ENCODE measurements around the gene SPAST. TPM values are rescaled to one million over a fixed set of nuclear protein-coding genes. Genes with fewer than 3 reads are reported as not detected.

Gene SPAST
- total RNA-seq, 1 experiment from 2014 or later: 32.8 TPM

GRCh38 chr2:32192418-32192817 lies 129.1 kb downstream of the SPAST start:
- Histone ChIP-seq H3K27me3 (ENCODE audit: insufficient read depth, low read length) (no peaks in the 10 kb centered on the region), H2BK5ac (ENCODE audit: insufficient read length, low read length) (no peak overlapping the region), H2AFZ (ENCODE audit: low read length) (no peak overlapping the region), H2BK12ac (ENCODE audit: insufficient read length, low read depth, low read length) (no peak overlapping the region), H4K8ac (replicated peaks; ENCODE audit: insufficient read length, low read depth, low read length) (no peak overlapping the region), H3K14ac (ENCODE audit: insufficient read depth, low read length) (no peak overlapping the region), H3K4ac (ENCODE audit: low read depth, low read length) (no peak overlapping the region), H4K91ac (ENCODE audit: insufficient read length, low read depth, low read length) (no peak overlapping the region), H2AK5ac (ENCODE audit: insufficient read length, low read length) (no peak overlapping the region), H3T11ph (ENCODE audit: low read length) (no peak overlapping the region), H3K27ac (ENCODE audit: insufficient read length, low read depth, low read length) (no peak overlapping the region), H3K79me1 (ENCODE audit: insufficient read depth, low read depth, low read length, poor library complexity, severe bottlenecking) (no peaks in the 10 kb centered on the region), H2BK20ac (ENCODE audit: low read depth, low read length, poor library complexity, severe bottlenecking) (no peak overlapping the region), H3K9me3 (ENCODE audit: control insufficient read depth, low read depth, low read length) (no peaks in the 10 kb centered on the region), H3K23ac (ENCODE audit: insufficient read length, low read depth, low read length) (no peak overlapping the region), H3K56ac (ENCODE audit: insufficient read length, low read depth, low read length) (no peak overlapping the region), H2BK120ac (ENCODE audit: low read depth, low read length, poor library complexity, severe bottlenecking) (no peak overlapping the region), H4K20me1 (ENCODE audit: control insufficient read depth, insufficient read depth, insufficient read length) (no peaks in the 10 kb centered on the region), H3K23me2 (ENCODE audit: insufficient read length, low read depth, low read length, poor library complexity, severe bottlenecking) (no peaks in the 10 kb centered on the region), H3K79me2 (ENCODE audit: insufficient read depth, low read length) (no peaks in the 10 kb centered on the region), H3K9ac (ENCODE audit: extremely low read depth, insufficient read length, low read length) (no peak overlapping the region), H3K4me1 (ENCODE audit: insufficient read depth, low read length) (no peaks in the 10 kb centered on the region), H2BK15ac (ENCODE audit: low read depth, low read length) (no peak overlapping the region), H3K18ac (ENCODE audit: insufficient read length, low read depth, low read length) (no peak overlapping the region), H4K5ac (ENCODE audit: insufficient read length, low read depth, low read length) (no peak overlapping the region), H3K4me2 (ENCODE audit: insufficient read depth, insufficient read length, low read length) (no peak overlapping the region)
- DNase-seq: no peak
- Mint-ChIP-seq H3K27me3 (ENCODE audit: low read depth) (no peaks in the 10 kb centered on the region), H3K9me3 (no peaks in the 10 kb centered on the region), H3K27ac (no peak overlapping the region), H3K36me3 (ENCODE audit: insufficient read depth in 1 of 3, low read depth in 3 of 3) (peaks cover 2 to 16% (median 11%) of the 10 kb centered on the region in 3 experiments; a peak in 3 of 7 replicates), H3K4me3 (no peak overlapping the region), H3K4me1 (no peaks in the 10 kb centered on the region)
- WGBS (ENCODE audit: extremely low coverage, insufficient read length, low lambda C conversion rate): no CpG with 5 or more reads among the region's 1 CpG
- TF ChIP-seq CTCF (conservative IDR thresholded peaks at IDR 0.05): no peak

All from H9 (cell line).